ENCODE data around the gene PRPF39.
"Not testable (repeated sequence)": the region's sequence is repeated elsewhere in the genome, so short reads cannot be mapped to it uniquely, and the experiment has no call there.

PRPF39 gene

DNA sequence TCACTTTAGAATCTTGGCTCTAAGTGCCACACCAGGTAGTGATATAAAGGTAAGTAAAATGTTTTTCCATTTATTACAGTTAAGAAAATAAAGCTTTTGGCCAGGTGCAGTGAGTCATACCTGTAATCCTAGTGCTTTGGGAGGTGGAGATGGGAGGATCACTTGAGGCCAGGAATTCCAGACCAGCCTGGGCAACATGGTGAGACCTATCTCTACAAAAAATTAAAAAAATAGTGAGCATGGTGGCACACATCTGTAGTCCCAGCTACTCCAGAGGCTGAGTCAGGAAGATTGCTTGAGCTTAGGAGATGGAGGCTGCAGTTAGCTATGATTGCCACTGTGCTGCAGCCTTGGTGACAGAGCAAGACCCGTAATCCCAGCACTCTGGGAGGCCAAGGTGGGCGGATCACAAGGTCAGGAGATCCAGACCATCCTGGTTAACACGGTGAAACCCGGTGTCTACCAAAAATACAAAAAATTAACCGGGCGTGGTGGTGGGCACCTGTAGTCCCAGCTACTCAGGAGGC, 56.8 kb downstream of the PRPF39 start:
- no peak for DNase-seq

DNA sequence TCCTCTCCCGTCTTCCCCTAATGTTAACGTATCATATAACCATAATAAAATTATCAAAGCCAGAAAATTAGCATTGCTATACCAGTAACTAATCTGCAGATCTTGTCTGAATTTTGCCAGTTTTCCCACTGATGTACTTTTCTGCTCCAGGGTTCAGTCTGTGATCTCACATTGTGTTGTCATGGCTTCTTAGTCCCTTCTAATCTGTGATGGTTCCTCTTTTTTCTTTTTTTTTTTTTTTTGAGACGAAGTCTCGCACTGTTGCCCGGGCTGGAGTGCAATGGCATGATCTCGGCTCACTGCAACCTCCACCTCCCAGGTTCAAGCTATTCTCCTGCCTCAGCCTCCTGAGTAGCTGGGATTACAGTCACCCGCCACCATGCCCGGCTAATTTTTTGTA, 58.2 kb downstream of the PRPF39 start:
- not testable (repeated sequence) for DNase-seq

DNA sequence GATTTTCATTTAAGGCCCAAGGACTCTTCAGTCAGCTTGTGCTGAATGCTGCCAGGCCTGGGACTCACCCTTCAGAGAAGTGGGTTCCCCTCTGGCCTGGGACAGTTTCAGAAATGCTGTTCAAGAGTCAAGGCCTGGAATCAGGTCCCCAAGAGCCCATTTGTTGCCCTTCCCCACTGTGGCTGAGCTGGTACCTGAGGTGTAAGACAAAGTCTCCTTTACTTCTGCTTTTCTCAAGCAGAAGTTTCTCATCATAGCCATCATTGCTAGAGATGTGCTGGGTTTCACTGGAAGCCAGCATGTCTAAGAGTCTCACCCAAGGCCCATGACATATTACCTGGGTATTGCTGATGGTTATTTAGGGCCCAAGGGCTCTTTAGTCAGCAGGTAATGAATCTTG, 60.7 kb downstream of the PRPF39 start:
- no peak for DNase-seq

DNA sequence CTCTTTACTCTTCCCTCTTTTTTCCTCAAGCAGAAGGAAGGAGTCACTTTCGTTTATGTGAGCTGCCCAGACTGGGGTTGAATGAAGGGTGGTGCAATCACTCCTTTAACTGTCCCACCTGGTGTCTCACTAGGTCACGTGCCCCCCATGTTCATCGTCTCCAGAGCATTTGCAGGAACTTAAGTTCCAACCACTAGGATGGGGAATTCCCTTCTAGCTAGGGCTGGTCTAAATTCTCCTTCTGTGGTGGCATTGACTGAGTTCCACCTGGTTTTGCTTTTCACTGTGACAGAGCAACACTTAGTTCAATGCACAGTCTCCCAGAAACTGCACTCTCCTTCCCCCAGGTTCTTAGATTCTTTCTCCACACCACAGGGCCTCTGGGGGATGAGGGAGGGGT, 61.3 kb downstream of the PRPF39 start:
- DNase-seq, result no peak

DNA sequence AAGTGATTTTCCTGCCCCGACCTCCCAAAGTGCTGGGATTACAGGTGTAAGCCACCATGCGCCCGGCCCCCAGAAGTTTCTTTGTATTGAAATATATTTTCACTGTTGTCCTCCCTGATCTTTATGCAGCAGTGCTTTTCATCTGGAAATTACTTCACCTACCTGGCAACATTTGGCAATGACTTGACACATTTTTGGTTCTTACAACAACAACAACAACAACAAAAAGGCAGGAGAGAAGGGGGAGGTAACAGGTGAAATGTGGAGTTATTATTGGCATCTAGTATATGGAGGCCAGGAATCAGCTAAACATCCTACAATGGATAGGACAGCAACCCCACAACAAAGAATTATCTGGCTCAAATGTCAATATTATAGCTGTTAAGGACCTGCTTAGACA, 65.7 kb downstream of the PRPF39 start:
- DNase-seq, result no peak

DNA sequence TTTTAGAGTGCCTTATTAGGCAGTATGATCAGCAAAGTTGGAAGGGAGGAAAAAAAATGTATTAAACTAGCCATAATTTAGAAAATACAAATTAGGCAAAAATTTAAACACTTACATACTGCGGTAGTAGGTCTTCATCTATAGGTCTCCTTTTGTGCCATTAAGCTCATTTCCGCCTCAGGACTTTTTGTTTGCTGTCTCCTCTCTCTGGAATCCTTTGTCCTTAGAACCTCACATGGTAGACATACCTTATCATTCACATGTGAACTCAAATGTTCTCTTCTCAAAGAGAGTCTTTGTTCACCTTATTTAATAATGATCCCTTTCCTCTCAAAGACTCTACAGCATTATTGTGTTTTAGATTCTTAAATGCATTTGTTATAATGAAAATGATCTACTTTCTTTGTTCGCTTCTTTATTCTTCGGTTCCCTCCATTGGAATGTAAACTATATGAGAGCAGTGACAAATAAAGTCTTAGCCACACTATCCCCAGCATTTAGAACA, 66.5 kb downstream of the PRPF39 start:
- DNase-seq, result no peak

DNA sequence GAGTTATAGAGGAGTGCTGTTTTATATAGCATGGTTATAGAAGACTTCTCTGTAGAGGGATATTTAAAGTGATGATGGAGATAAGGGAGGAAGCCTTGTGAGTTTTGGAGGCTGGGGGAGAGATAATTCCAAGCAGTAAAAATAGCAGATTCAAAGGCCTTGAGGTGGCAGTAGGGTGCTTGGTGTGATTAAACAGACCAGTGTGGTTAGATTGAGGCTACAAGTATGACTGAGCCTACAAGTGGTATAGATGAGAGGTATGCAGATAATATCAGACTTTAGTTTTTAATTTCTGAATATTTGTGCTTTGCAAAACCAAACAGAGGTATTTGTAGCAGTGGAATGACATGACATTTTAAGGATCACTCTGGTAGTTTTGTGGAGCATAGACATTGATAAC, 72.2 kb downstream of the PRPF39 start:
- DNase-seq, result no peak

Data from NCI-H146 (cell line).